Left hindlimb (tissue), 1 donor: ENCODE data around the gene GLUD1.
A peak's percentile ranks its signal among the peaks of the same experiment; 100 is the strongest.
"Not testable (repeated sequence)": the region's sequence is repeated elsewhere in the genome, so short reads cannot be mapped to it uniquely, and the experiment has no call there.

Source experiments
- DNase-seq: peaks from one replicate; pipeline ENCODE4 v3.0.0-alpha.2; 2018

GLUD1 gene

GRCh38 chr10:87094373-87095235 lies at the start of gene GLUD1, which contains the start of gene SHLD2:
Gene GLUD1, minus strand, starts transcription at chr10:87094843. Its CDS starts 74 bp downstream, at chr10:87094769.
Gene SHLD2, plus strand, starts transcription at chr10:87095206. Its CDS starts 56,149 bp downstream, at chr10:87151355.
- DNase-seq, result peak; percentile 94

GRCh38 chr10:87143109-87143418 lies 48.4 kb upstream of the GLUD1 start:
- DNase-seq, result not testable (repeated sequence)

GRCh38 chr10:87142230-87143108 lies 47.8 kb upstream of the GLUD1 start:
- DNase-seq, result not testable (repeated sequence)

- not testable (repeated sequence) for DNase-seq
These were observed 42.8 kb upstream of the GLUD1 start for GRCh38 chr10:87137478-87137877.

- DNase-seq, result not testable (repeated sequence)
These were observed 39.8 kb upstream of the GLUD1 start for GRCh38 chr10:87134440-87134839.

GRCh38 chr10:87133936-87134335 lies 39.3 kb upstream of the GLUD1 start:
- not testable (repeated sequence) for DNase-seq

- not testable (repeated sequence) for DNase-seq
These were observed 37.5 kb upstream of the GLUD1 start for GRCh38 chr10:87132176-87132575.

- DNase-seq, result not testable (repeated sequence)
These were observed 33.0 kb upstream of the GLUD1 start for GRCh38 chr10:87127607-87128156.

GRCh38 chr10:87127048-87127447 lies 32.4 kb upstream of the GLUD1 start:
- DNase-seq, result not testable (repeated sequence)

- DNase-seq, result not testable (repeated sequence)
These were observed 28.7 kb upstream of the GLUD1 start for GRCh38 chr10:87123351-87123750.

GRCh38 chr10:87119029-87119428 lies 24.4 kb upstream of the GLUD1 start:
- not testable (repeated sequence) for DNase-seq

- DNase-seq, result not testable (repeated sequence)
These were observed 23.5 kb upstream of the GLUD1 start for GRCh38 chr10:87118122-87118521.

- DNase-seq, result no peak
These were observed 10.9 kb upstream of the GLUD1 start for GRCh38 chr10:87105446-87106124.

GRCh38 chr10:87104727-87105126 lies 10.1 kb upstream of the GLUD1 start:
- DNase-seq, result not testable (repeated sequence)

GRCh38 chr10:87101996-87102395 lies 7.4 kb upstream of the GLUD1 start:
- DNase-seq, result no peak

GRCh38 chr10:87095236-87095945 lies 748 bp upstream of the GLUD1 start:
- DNase-seq, result peak; percentile 91

- DNase-seq, result peak; percentile 73
These were observed 841 bp downstream of the GLUD1 start for GRCh38 chr10:87093632-87094372.

GRCh38 chr10:87092861-87093631 lies 1.6 kb downstream of the GLUD1 start:
- DNase-seq, result no peak

GRCh38 chr10:87092376-87092860 lies 2.2 kb downstream of the GLUD1 start:
- DNase-seq, result no peak

GRCh38 chr10:87090779-87091178 lies 3.9 kb downstream of the GLUD1 start:
- DNase-seq, result no peak
